Measurements from ENCODE around the gene EGFL7.

EGFL7 gene

GRCh38 chr9:136662656-136663581, at the start of gene EGFL7:
Gene EGFL7 (plus strand): TSS chr9:136662916. CDS start chr9:136668283, 5,367 bp downstream.
- no peak for DNase-seq (ENCODE audit: extremely low read depth in 1 of 2, low read depth in 1 of 2)

DNA sequence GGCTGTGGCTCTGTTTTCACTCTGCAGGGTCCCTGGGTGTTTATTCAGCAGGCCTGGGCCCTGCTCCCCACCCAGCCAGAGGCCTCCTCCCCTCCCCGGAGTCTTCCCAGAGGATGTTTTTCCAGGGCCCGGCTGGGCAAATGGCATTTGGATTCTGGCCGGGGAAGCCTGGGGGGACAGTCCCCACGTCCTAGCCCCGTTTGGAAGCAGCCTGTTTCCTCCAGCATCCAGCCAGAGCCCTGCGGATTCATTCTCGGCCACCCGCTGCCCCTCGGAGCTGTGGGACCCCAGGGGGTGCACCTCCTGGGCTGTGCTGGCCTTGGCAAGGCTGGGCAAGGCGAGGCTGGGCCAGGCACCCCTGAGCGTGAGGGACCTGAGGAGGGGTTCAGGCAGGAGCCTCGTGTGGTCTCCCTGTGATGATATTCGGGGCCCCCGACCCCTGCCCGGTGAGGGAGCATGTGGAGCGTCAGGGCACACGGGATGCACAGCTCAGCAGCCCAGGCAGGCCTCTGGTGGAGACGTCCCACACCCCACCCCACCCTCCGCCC, 48.8 kb upstream of the EGFL7 start:
- no peak for DNase-seq (ENCODE audit: extremely low read depth in 1 of 2, low read depth in 1 of 2)

- DNase-seq (ENCODE audit: extremely low read depth in 1 of 2, low read depth in 1 of 2) = no peak
Observed at GRCh38 chr9:136614372-136614922, 48.3 kb upstream of the EGFL7 start.

DNA sequence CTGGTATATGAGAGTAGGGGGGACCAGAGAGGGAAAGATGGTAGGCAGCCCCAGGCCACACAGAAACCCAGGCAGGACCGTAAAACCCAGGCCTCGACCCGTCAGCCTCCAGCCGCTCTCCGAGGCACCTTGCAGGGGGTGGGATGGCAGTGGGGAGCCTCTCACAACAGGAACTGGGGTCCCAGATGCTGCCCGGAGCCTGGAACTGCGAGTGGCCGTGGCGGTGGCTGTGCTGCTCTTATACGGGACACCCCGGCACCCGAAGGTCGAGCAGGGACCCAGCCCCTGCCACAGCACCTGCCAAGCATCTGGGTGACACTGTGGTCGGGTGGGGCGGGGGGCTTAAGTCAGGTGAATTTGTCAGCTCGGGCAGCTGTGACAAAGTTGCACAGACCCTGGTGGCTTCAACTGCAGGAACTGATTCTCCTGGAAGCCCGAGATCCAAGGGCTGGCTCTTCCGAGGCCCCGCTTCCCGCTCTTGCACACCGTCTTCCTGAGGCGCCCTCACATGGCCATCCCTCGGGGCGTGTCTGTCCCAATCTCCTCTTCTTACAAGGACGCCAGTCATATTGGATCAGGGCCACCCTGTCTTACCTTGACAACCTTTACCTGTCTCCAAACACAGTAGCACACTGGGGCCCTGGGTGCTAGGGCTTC, 47.6 kb upstream of the EGFL7 start:
- no peak for DNase-seq (ENCODE audit: extremely low read depth in 1 of 2, low read depth in 1 of 2)

GRCh38 chr9:136615631-136616306, 46.9 kb upstream of the EGFL7 start:
- no peak for DNase-seq (ENCODE audit: extremely low read depth in 1 of 2, low read depth in 1 of 2)

DNA sequence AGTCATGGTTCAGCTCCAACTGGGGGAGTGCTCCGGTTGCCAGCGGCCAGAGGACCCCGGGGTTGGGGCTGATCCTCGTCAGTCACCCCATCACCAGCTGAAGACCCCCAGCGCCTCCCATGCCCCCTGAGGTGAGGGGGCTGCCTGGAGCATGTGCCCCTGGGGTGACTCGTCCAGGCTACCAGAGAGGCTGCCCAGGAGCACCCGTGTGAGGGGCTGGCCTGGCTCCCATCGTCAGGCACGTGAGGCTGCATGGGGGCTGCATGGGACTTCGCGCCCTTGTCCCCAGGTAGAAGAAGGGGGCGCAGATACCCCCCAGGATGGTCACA, 46.4 kb upstream of the EGFL7 start:
- DNase-seq (ENCODE audit: extremely low read depth in 1 of 2, low read depth in 1 of 2) = no peak

GRCh38 chr9:136616948-136617695, 45.6 kb upstream of the EGFL7 start:
- no peak for DNase-seq (ENCODE audit: extremely low read depth in 1 of 2, low read depth in 1 of 2)

- DNase-seq (ENCODE audit: extremely low read depth in 1 of 2, low read depth in 1 of 2) = no peak
Observed at GRCh38 chr9:136617746-136618579, 44.8 kb upstream of the EGFL7 start.

GRCh38 chr9:136618580-136619547, 43.9 kb upstream of the EGFL7 start:
- no peak for DNase-seq (ENCODE audit: extremely low read depth in 1 of 2, low read depth in 1 of 2)

DNA sequence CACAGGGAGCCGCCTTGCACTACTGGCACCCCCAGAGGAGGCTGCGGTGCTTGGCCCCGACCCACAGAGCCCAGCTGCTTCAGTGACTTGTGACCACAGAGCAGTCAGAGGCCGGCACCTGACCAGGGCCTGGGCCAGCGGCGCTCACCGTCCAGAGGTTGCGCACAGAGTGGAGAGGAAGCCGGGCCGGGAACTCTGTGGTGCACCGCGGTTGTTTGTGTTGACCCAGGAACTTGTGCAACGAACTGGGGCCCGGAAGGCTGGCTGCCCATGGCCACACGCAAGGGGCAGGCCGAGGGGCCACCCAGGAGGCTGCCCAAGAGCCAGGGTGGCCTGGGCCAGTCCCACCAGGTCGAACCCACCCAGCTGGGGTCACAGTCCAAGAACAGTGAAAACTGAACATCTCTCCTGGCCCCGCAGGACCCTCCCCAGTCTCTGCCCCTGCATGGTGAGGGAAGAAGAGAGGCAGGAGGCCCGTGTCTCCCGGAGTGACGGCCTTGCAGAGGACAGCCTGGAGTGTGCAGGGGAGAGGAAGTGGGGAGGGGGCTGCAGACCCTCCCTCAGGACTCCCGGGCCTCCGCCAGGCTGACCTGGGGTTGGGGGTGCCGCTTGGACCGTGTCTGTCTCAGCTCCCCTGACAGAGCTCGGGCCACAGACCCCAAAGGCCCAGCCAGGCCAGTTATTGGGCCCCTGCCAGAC, 42.8 kb upstream of the EGFL7 start:
- DNase-seq (ENCODE audit: extremely low read depth in 1 of 2, low read depth in 1 of 2) = no peak

DNA sequence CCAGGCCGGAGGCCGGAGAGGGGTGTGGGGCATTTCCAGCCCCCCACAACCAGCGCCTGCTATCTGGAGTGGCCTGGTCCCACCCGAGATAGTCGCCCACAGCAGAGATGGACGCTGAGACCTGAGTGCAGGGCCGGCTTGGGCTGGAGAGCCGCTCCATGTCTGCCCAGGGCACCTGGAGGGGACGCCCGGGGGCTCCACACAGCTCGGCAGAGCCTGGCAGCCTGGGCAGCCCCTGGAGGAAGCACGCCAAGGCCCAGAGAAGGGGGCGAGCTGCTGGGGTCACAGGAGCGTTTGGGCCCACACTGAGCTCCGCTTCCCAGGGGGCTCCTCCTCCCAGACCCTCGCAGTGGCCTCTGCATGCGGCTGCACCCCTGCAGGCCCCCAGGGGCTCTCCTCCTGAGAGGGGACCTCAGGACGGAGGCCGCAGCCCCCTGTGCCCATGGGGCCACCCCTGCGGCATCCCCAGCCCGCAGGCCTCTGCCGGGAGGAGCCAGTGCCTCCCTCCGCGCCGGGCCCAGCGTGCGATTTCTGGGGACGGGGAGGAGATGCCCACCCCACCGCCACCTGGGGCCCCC, 42.2 kb upstream of the EGFL7 start:
- no peak for DNase-seq (ENCODE audit: extremely low read depth in 1 of 2, low read depth in 1 of 2)

DNA sequence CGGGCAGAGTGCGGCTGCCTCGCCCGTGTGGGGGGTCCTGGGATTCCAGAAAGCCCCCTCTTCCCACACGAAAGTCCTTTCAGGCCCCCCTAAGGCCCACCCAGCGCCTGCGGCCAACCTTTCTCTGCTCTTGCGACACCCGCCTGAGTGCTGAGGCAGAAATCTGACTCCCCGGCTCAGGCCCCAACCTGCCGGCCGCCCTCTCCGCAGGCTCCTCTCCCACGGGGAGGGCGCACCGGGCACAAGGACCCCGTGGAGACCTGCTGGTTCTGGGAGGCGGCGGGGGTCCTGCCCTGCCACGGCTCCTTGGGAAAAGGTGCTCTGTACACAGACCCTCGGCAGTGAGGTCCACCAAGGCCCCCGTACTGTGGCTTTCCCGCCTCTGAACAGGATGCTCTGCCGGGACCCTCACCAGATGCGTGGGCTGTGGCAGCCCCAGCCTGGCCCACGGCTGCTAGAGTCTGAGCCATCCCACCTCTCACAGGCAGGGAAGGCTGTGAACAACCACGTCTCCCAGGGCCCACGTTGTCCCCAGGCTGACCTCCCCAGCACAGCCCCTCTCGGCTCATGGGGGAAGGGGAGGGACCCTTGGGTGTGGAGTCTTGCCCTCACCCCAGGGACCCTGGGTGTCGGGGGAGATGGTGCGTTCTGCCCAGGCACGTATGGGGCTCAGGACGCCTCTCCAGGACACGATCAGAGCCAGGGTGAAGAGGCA, 41.5 kb upstream of the EGFL7 start:
- DNase-seq (ENCODE audit: extremely low read depth in 1 of 2, low read depth in 1 of 2) = no peak

DNA sequence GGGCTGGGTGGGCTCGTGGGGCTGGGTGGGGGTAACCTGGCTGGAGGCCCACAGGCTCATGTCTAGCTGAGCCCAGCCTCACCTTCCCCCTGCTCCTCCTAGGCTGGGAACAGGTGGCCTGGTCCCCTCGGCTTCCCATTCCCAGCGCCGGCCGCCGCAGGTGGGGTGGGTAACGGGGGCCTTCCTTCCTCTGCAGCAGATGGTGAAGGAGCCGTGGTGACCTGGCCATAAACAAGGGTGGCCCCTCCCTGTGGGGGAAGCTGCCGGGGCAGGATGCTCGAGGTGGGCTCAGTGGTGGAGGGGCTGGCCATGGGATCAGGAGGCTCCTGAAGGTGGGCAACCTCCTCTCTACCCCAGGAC, 41.0 kb upstream of the EGFL7 start:
- no peak for DNase-seq (ENCODE audit: extremely low read depth in 1 of 2, low read depth in 1 of 2)

- DNase-seq (ENCODE audit: extremely low read depth in 1 of 2, low read depth in 1 of 2) = no peak
Observed at GRCh38 chr9:136622538-136622948, 40.2 kb upstream of the EGFL7 start.

DNA sequence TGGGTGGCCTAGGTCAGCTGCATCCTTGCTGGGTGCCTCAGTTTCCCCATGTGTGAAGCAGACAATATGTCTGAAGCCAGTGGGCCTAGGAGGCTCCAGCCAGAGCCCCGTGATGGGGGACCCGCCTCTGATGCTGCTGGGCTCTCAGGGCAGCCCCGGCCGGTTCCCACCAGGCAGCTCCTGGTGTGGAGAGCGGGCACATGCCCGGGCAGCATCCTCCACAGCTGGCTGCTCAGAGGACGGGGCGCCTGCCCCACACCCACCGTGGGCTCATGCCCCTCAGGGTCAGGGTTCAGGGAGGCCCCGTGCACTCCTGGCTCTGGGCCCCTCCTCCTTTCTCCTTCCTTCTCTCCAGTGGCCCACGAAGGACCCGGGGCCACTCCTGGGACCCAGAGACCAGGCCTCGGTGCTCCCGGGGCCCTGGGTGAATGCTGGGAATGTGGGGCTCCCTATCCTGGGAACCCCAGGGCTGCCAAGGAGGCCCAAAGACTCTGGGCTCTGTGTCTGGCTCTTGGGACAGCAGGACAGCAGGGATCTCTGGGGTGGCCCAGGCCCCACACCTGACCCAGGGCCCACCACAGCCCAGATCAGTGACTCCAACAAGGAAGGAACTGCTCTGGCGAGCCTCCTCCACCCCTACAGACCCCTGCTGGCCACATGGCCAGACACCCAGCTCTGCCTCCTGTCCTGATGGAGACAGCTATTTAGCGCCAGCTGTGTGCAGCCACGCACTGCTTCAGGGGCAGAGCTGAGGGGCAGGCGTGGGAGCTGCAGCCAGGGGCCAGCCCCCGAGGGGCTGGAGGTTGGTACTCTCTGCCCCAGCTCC, 39.5 kb upstream of the EGFL7 start:
- DNase-seq (ENCODE audit: extremely low read depth in 1 of 2, low read depth in 1 of 2) = no peak

GRCh38 chr9:136623842-136624183, 38.9 kb upstream of the EGFL7 start:
- DNase-seq (ENCODE audit: extremely low read depth in 1 of 2, low read depth in 1 of 2) = no peak

Data from activated CD8-positive, alpha-beta memory T cell treated with anti-CD3 and anti-CD28 coated beads for 1 hour (primary cell).